KBM-7 (cell line): Measurements from ENCODE around the gene CRMP1.

Experiments
- DNase-seq: peaks from one replicate; pipeline ENCODE4 v3.0.0-alpha.2; 2015
- in situ Hi-C: fragments of 300-500 bp; cut with MboI; formaldehyde crosslinking; loops from 2 replicates; pipeline ENCODE4 v1.14.3; 2020; ENCODE audit warnings: low sequenced_read_pairs, low pct_unique_long_range_greater_than_20kb, mixed read lengths

The CRMP1 gene

GRCh38 chr4:5810770-5811430 lies 82.0 kb downstream of the CRMP1 start:
- in situ Hi-C loops, result no loop called here
- DNase-seq, result no peak

- no peak for DNase-seq
- in situ Hi-C loops, result no loop called here
Observed at GRCh38 chr4:5810151-5810550, 82.7 kb downstream of the CRMP1 start.

- no peak for DNase-seq
- in situ Hi-C loops, result no loop called here
Observed at GRCh38 chr4:5809216-5809776, 83.6 kb downstream of the CRMP1 start.

- in situ Hi-C loops, result no loop called here
- DNase-seq, result no peak
Observed at GRCh38 chr4:5808081-5808741, 84.7 kb downstream of the CRMP1 start.

GRCh38 chr4:5805270-5805669 lies 87.6 kb downstream of the CRMP1 start:
- DNase-seq, result no peak
- in situ Hi-C loops, result no loop called here

GRCh38 chr4:5804656-5805055 lies 88.2 kb downstream of the CRMP1 start:
- in situ Hi-C loops, result no loop called here
- no peak for DNase-seq

GRCh38 chr4:5802565-5802964 lies 90.3 kb downstream of the CRMP1 start:
- in situ Hi-C loops, result no loop called here

GRCh38 chr4:5801696-5802095 lies 91.2 kb downstream of the CRMP1 start:
- no peak for DNase-seq
- in situ Hi-C loops, result no loop called here

More at GRCh38 chr4:5802565-5802964, 90.3 kb downstream of the CRMP1 start:
- DNase-seq, result no peak

- DNase-seq, result no peak
- in situ Hi-C loops, result no loop called here
Observed at GRCh38 chr4:5800496-5800895, 92.4 kb downstream of the CRMP1 start.

- no peak for DNase-seq
- in situ Hi-C loops, result no loop called here
Observed at GRCh38 chr4:5799406-5799805, 93.5 kb downstream of the CRMP1 start.

- DNase-seq, result no peak
- in situ Hi-C loops, result no loop called here
Observed at GRCh38 chr4:5798946-5799345, 93.9 kb downstream of the CRMP1 start.

GRCh38 chr4:5798462-5798861 lies 94.4 kb downstream of the CRMP1 start:
- no peak for DNase-seq
- in situ Hi-C loops, result no loop called here

- no peak for DNase-seq
- in situ Hi-C loops, result no loop called here
Observed at GRCh38 chr4:5797866-5798265, 95.0 kb downstream of the CRMP1 start.

GRCh38 chr4:5796976-5797375 lies 95.9 kb downstream of the CRMP1 start:
- in situ Hi-C loops, result no loop called here

GRCh38 chr4:5795580-5795979 lies 97.3 kb downstream of the CRMP1 start:
- in situ Hi-C loops, result no loop called here
- no peak for DNase-seq

More at GRCh38 chr4:5796976-5797375, 95.9 kb downstream of the CRMP1 start:
- no peak for DNase-seq

GRCh38 chr4:5793514-5793913 lies 99.4 kb downstream of the CRMP1 start:
- no peak for DNase-seq
- in situ Hi-C loops, result no loop called here

- in situ Hi-C loops, result no loop called here
- no peak for DNase-seq
Observed at GRCh38 chr4:5791654-5792053, 101.2 kb downstream of the CRMP1 start.

GRCh38 chr4:5790546-5790857 lies 102.4 kb downstream of the CRMP1 start:
- in situ Hi-C loops, result no loop called here
- no peak for DNase-seq

GRCh38 chr4:5789141-5789540 lies 103.7 kb downstream of the CRMP1 start:
- DNase-seq, result no peak
- in situ Hi-C loops, result no loop called here

GRCh38 chr4:5788144-5788543 lies 104.7 kb downstream of the CRMP1 start:
- DNase-seq, result no peak
- in situ Hi-C loops, result no loop called here

GRCh38 chr4:5787311-5787710 lies 105.6 kb downstream of the CRMP1 start:
- in situ Hi-C loops, result no loop called here
- DNase-seq, result no peak
